PC-9 (cell line): Measurements from ENCODE around the gene SERPINI1. TPM values are rescaled to one million over a fixed set of nuclear protein-coding genes. Genes with fewer than 3 reads are reported as not detected.

ENCODE experiments used
- BruUV-seq: library from RNA; stranded (reverse); fragments of 400-500 nt; replicated peaks from 2 replicates; lab custom pipeline; 2021; lab: Mats Ljungman, UMichigan
- CTCF ChIA-PET: fragments of 300-600 bp; sonication (Branson Sonifier 250); formaldehyde crosslinking; loops from one replicate; lab custom pipeline; 2022; ENCODE audit warnings: antibody characterized with exemption; lab: Charles Lee
- POLR2A ChIA-PET: fragments of 300-600 bp; sonication (Branson Sonifier 250); formaldehyde crosslinking; loops from one replicate; lab custom pipeline; 2022; ENCODE audit warnings: antibody characterized with exemption; ENCODE audit not compliant: unreplicated experiment; lab: Charles Lee
- DNase-seq, 2 experiments: peaks; one replicate each; pipeline versions ENCODE4 v3.0.0 to v3.0.0-alpha.2; 2015 to 2022; ENCODE audit warnings: mixed read lengths in 1 of 2
- H2AFZ ChIP-seq: fragments of 200-600 bp; sonication (generic); 2 replicates; pipeline ENCODE4 v1.8.1; 2017; ENCODE audit warnings: antibody characterized with exemption
- H3F3A ChIP-seq: fragments of 200-600 bp; sonication (generic); 2 replicates; pipeline ENCODE4 v1.8.1; 2017; ENCODE audit warnings: antibody characterized with exemption, mild to moderate bottlenecking, low read depth; ENCODE audit not compliant: insufficient read depth
- H3K27ac ChIP-seq: fragments of 200-600 bp; sonication (generic); 2 replicates; pipeline ENCODE4 v1.6.1; 2016; ENCODE audit warnings: mixed run types
- H3K27me3 ChIP-seq: fragments of 200-600 bp; sonication (generic); 2 replicates; pipeline ENCODE4 v1.6.1; 2016; ENCODE audit warnings: low read depth, mixed run types; ENCODE audit not compliant: insufficient read depth
- H3K36me3 ChIP-seq: fragments of 200-600 bp; sonication (generic); 2 replicates; pipeline ENCODE4 v1.6.1; 2016; ENCODE audit warnings: low read depth, mixed run types
- H3K4me1 ChIP-seq: fragments of 200-600 bp; sonication (generic); replicated peaks from 2 replicates; pipeline ENCODE4 v1.6.1; 2016; ENCODE audit warnings: mixed run types; ENCODE audit not compliant: insufficient read depth
- H3K4me2 ChIP-seq: fragments of 200-600 bp; sonication (generic); 2 replicates; pipeline ENCODE4 v1.6.1; 2017; ENCODE audit warnings: mixed run types
- H3K4me3 ChIP-seq: fragments of 200-600 bp; sonication (generic); 2 replicates; pipeline ENCODE4 v1.6.1; 2016; ENCODE audit warnings: mixed run types
- H3K79me2 ChIP-seq: fragments of 200-600 bp; sonication (generic); 2 replicates; pipeline ENCODE4 v1.6.1; 2017; ENCODE audit warnings: low read depth, mixed run types
- H3K9me2 ChIP-seq: fragments of 200-600 bp; sonication (generic); 2 replicates; pipeline ENCODE4 v1.8.1; 2017; ENCODE audit warnings: mild to moderate bottlenecking; ENCODE audit not compliant: insufficient read depth
- H3K9me3 ChIP-seq: fragments of 200-600 bp; sonication (generic); 2 replicates; pipeline ENCODE4 v1.8.1; 2016; ENCODE audit warnings: low read depth; ENCODE audit not compliant: insufficient read depth
- H4K20me1 ChIP-seq: fragments of 200-600 bp; sonication (generic); 2 replicates; pipeline ENCODE4 v1.8.1; 2017; ENCODE audit not compliant: insufficient read depth
- CTCF ChIP-seq: fragments of 200-600 bp; sonication (generic); conservative IDR thresholded peaks from 2 replicates; pipeline ENCODE4 v1.6.1; 2017; ENCODE audit warnings: mixed run types, antibody characterized with exemption, mild to moderate bottlenecking, moderate library complexity
- EZH2 ChIP-seq: fragments of 200-600 bp; sonication (generic); IDR thresholded peaks from 2 replicates; pipeline ENCODE4 v1.8.0; 2017; ENCODE audit warnings: antibody characterized with exemption, low read depth
- intact Hi-C: fragments of 100-400 bp; cut with micrococcal nuclease; formaldehyde crosslinking; loops from one replicate; pipeline ENCODE4 v1.10.0; 2022; ENCODE audit not compliant: unreplicated experiment
- total RNA-seq: library from RNA; stranded (reverse); gene quantifications from 2 replicates; pipeline ENCODE4 v1.2.3, GENCODE V29; 2021

SERPINI1 gene
- total RNA-seq, 1 experiment from 2014 or later = 2.4 TPM

GRCh38 chr3:167783781-167784180 is 48.3 kb downstream of the SERPINI1 start:
- Histone ChIP-seq H3K4me1 (no peaks in the 10 kb centered on the region), H3F3A (no peaks in the 10 kb centered on the region), H3K9me3 (no peaks in the 10 kb centered on the region), H3K27me3 (no peaks in the 10 kb centered on the region), H2AFZ (no peak overlapping the region), H3K36me3 (no peaks in the 10 kb centered on the region), H3K27ac (no peak overlapping the region), H4K20me1 (no peaks in the 10 kb centered on the region), H3K4me3 (no peak overlapping the region), H3K79me2 (no peaks in the 10 kb centered on the region), H3K9me2 (0 out of 2 replicates have a peak, but pooled peaks cover 4% of the 10 kb centered on the region), H3K4me2 (no peak overlapping the region)
- POLR2A ChIA-PET = no interaction called here
- no TSS peak for BruUV-seq
- CTCF ChIA-PET = no interaction called here
- TF ChIP-seq EZH2 (no peak), CTCF (no peak)
- DNase-seq = no peak
- intact Hi-C loops = no loop called here

- POLR2A ChIA-PET = no interaction called here
- intact Hi-C loops = no loop called here
These were observed 50.3 kb downstream of the SERPINI1 start for GRCh38 chr3:167785790-167786189.

GRCh38 chr3:167787440-167787839 is 51.9 kb downstream of the SERPINI1 start:
- no peaks in the 10 kb centered on the region for H3K79me2 ChIP-seq
- H3K4me2 ChIP-seq = no peak overlapping the region
- H2AFZ ChIP-seq = peak overlapping the region; percentile 49; the same call in 1 of the 2 replicates
- no peak overlapping the region for H3K27ac ChIP-seq
- ChIA-PET CTCF (no interaction called here), POLR2A (no interaction called here)
- no peaks in the 10 kb centered on the region for H3K9me2 ChIP-seq
- H3K4me1 ChIP-seq = no peaks in the 10 kb centered on the region
- no peaks in the 10 kb centered on the region for H3F3A ChIP-seq
- DNase-seq = no peak
- intact Hi-C loops = no loop called here
- TF ChIP-seq EZH2 (no peak), CTCF (no peak)
- H3K36me3 ChIP-seq = no peaks in the 10 kb centered on the region
- H3K27me3 ChIP-seq = no peaks in the 10 kb centered on the region
- BruUV-seq = no TSS peak
- no peak overlapping the region for H3K4me3 ChIP-seq
- H4K20me1 ChIP-seq = no peaks in the 10 kb centered on the region
- no peaks in the 10 kb centered on the region for H3K9me3 ChIP-seq

More at GRCh38 chr3:167785790-167786189, 50.3 kb downstream of the SERPINI1 start:
- TF ChIP-seq CTCF = no peak
- TF ChIP-seq EZH2 = no peak
- Histone ChIP-seq H3K9me2 (0 out of 2 replicates have a peak, but pooled peaks cover 4% of the 10 kb centered on the region), H3K9me3 (no peaks in the 10 kb centered on the region), H3F3A (no peaks in the 10 kb centered on the region), H3K27me3 (no peaks in the 10 kb centered on the region), H3K79me2 (no peaks in the 10 kb centered on the region), H3K4me1 (no peaks in the 10 kb centered on the region), H3K4me2 (no peak overlapping the region), H2AFZ (no peak overlapping the region), H3K27ac (no peak overlapping the region), H3K36me3 (no peaks in the 10 kb centered on the region), H3K4me3 (no peak overlapping the region), H4K20me1 (no peaks in the 10 kb centered on the region)
- no TSS peak for BruUV-seq
- DNase-seq = no peak
- CTCF ChIA-PET = no interaction called here
